Adrenal gland (tissue), 12 donors: ENCODE measurements around the gene NOC4L. TPM values are rescaled to one million over a fixed set of nuclear protein-coding genes. Genes with fewer than 3 reads are reported as not detected.
"Not testable (repeated sequence)": the region's sequence is repeated elsewhere in the genome, so short reads cannot be mapped to it uniquely, and the experiment has no call there.

Experiments used
- DNase-seq, 7 donors: peaks; one replicate each; pipeline ENCODE4 v3.0.0-alpha.2; 2019 to 2020
- H3K27ac ChIP-seq, 5 donors: fragments of 200-600 bp; sonication (generic) in 4 of 5; 1 replicate in 3 of 5; 2 replicates in 2 of 5; pipeline versions ENCODE4 v1.5.1 to v1.8.0; 2016 to 2020; ENCODE audit warnings: mild to moderate bottlenecking in 1 of 5
- H3K27me3 ChIP-seq: fragments of 200-600 bp; 2 replicates; pipeline ENCODE4 v1.8.0; 2021
- H3K36me3 ChIP-seq, 2 donors: fragments of 200-600 bp; replicated peaks in 1 of 2; 1 replicate in 1 of 2; 2 replicates in 1 of 2; pipeline versions ENCODE4 v1.5.1 to v1.8.0; 2018 to 2022
- H3K4me1 ChIP-seq, 2 donors: fragments of 200-600 bp; replicated peaks in 1 of 2; 1 replicate in 1 of 2; 2 replicates in 1 of 2; pipeline versions ENCODE4 v1.5.1 to v1.8.0; 2018 to 2021
- H3K4me3 ChIP-seq, 4 donors: fragments of 200-600 bp; sonication (generic) in 3 of 4; one replicate each; pipeline ENCODE4 v1.5.1; 2016 to 2018
- H3K9me3 ChIP-seq, 3 donors: fragments of 200-600 bp; sonication (generic) in 1 of 3; replicated peaks in 1 of 3; 1 replicate in 2 of 3; 2 replicates in 1 of 3; pipeline versions ENCODE4 v1.5.1 to v1.8.0; 2016 to 2021
- POLR2A ChIP-seq, 2 donors: fragments of 450-650 bp; IDR thresholded peaks; one replicate each; pipeline ENCODE4 v1.6.1; 2017; ENCODE audit warnings: antibody characterized with exemption in 2 of 2, mild to moderate bottlenecking in 2 of 2, moderate library complexity in 1 of 2
- WGBS, 4 donors: extraction: QIAGEN DNeasy Blood & Tissue Kit in 2 of 4; methylation state at CpG; one replicate each; pipeline versions ENCODE4 v1.1.5 to v1.1.7; 2013 to 2017; 5-methylcytosine and 5-hydroxymethylcytosine counted together
- intact Hi-C, 2 donors: fragments of 100-400 bp; cut with DNase I; formaldehyde crosslinking; loops; one replicate each; pipeline versions ENCODE4 v1.14.1 to v1.15.0; 2022 to 2023
- polyA plus RNA-seq, 3 donors: library from polyadenylated mRNA; stranded (reverse); fragments of 200-250 nt in 2 of 3; fragments of 350-450 nt in 1 of 3; fragmentation: Illumina TruSeq in 1 of 3; extraction: RNeasy Lipid Tissue Mini Kit (QIAGEN cat#74804) in 1 of 3; gene quantifications; one replicate each; pipeline ENCODE4 v1.2.3, GENCODE V29; 2013 to 2014
- total RNA-seq, 9 donors: library from RNA; depleted of rRNA in 4 of 9; stranded (reverse); fragments of >200 nt in 4 of 9; fragments of 120-200 nt in 1 of 9; fragmentation: NEBNext Ultra II Directional in 1 of 9; extraction: Animal tissue kit (Norgen Biotek cat#: 25700) in 1 of 9; gene quantifications; one replicate each; pipeline versions ENCODE4 v1.1.0 to v1.2.4, GENCODE V29; 2013 to 2023
- TF ChIP-seq, protein P1 (sequence below), 6 experiments: fragments of 450-650 bp in 4 of 6; fragments of 200-600 bp in 2 of 6; sonication (generic) in 1 of 6; IDR thresholded peaks; 1 replicate in 5 of 6; 2 replicates in 1 of 6; pipeline versions ENCODE4 v1.5.1 to v1.8.0; 2016 to 2021; ENCODE audit warnings: antibody characterized with exemption in 6 of 6, mild to moderate bottlenecking in 2 of 6, moderate library complexity in 1 of 6
- donor health status: healthy with polysubstance abuse.
- donor health status: Bipolar disorder and iron deficiency.
- donor health status: DM: yes; HTN: yes; CAD: no.
- donor health status: DM: no; HTN: no; CAD: no.
- donor health status: DM: no; HTN: no; CAD: no.
- donor health status: DM: yes; HTN: yes; CAD: no.

NOC4L gene
- total and polyA plus RNA-seq, 12 donors = 4.7 to 51.5 (median 17.5) TPM

DNA sequence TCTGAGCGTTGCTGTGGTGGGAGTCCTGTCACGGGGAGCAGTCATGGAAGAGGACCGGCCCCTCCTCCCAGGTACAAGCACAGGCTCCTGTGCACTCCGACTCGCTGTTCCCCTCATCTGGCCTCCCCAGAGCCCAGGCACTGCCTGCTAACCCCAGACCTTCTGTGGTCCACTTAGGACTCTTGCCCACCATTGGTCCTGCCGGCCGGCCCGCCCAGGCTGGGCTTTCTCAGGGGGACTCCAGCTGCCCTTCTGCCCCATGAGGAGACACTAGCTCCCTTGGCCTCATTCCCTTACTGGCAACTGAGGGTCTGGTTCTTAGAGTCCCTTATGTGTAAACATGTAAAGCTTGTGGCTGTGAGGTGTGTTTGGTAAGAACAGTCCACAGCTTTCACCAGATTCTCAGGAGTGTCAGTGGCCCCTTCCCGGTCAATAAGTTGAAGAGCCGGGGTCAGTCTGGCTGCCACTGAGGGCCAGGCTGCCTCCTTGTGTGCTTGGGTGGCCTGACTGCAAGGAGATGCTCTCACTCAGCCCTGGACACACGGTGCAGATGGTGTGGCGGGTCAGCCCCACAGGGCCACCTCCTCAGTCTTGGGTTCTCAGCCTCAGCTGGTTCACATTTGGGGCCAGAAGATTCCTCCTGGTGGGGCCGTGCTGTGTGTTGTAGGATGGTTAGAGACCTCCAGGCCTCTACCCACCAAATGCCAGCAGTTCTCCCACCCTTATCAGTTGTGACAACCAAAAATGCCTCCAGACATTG lies 43.8 kb upstream of the NOC4L start:
- Histone ChIP-seq H3K27me3 (no peaks in the 10 kb centered on the region), H3K27ac (no peak overlapping the region), H3K36me3 (peaks cover 0 to 16% of the 10 kb centered on the region in 2 donors), H3K9me3 (no peaks in the 10 kb centered on the region), H3K4me3 (no peak overlapping the region), H3K4me1 (no peaks in the 10 kb centered on the region)
- 92 to 98% (median 96%) methylated on average over 9 to 13 of the region's 13 CpGs for WGBS, 4 donors
- peak in 2 of 7 donors; percentile 9 to 46 for DNase-seq
- TF ChIP-seq POLR2A (IDR thresholded peaks at IDR 0.05) = no peak
- TF ChIP-seq, protein P1, sequence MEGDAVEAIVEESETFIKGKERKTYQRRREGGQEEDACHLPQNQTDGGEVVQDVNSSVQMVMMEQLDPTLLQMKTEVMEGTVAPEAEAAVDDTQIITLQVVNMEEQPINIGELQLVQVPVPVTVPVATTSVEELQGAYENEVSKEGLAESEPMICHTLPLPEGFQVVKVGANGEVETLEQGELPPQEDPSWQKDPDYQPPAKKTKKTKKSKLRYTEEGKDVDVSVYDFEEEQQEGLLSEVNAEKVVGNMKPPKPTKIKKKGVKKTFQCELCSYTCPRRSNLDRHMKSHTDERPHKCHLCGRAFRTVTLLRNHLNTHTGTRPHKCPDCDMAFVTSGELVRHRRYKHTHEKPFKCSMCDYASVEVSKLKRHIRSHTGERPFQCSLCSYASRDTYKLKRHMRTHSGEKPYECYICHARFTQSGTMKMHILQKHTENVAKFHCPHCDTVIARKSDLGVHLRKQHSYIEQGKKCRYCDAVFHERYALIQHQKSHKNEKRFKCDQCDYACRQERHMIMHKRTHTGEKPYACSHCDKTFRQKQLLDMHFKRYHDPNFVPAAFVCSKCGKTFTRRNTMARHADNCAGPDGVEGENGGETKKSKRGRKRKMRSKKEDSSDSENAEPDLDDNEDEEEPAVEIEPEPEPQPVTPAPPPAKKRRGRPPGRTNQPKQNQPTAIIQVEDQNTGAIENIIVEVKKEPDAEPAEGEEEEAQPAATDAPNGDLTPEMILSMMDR (IDR thresholded peaks at IDR 0.05) = no peak
- intact Hi-C loops = no loop called here

DNA sequence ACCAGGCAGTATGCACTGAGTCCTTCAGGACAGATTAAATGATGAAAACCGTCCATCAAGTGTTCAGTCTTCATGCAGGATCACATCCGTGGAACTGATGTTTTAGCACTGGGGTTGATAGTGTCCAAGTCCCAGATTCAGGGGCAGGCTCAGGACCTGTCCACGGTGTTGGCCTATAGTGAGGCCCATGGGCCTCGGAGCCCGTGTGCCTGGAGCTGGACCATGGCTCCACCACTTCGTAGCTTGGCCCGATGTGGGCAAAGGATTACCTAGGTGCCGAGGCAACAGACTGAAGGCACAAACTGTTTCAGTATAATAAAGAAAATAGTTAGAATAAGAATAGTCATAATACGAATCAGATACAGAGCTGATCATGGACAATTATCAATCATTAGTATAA lies 42.0 kb upstream of the NOC4L start:
- H3K4me3 ChIP-seq = no peak overlapping the region
- H3K27ac ChIP-seq = no peak overlapping the region
- TF ChIP-seq, protein P1 (IDR thresholded peaks at IDR 0.05) = no peak
- TF ChIP-seq POLR2A (IDR thresholded peaks at IDR 0.05) = no peak
- peaks cover 0 to 16% of the 10 kb centered on the region in 2 donors for H3K36me3 ChIP-seq
- DNase-seq = peak in 1 of 7 donors; percentile 1
- H3K4me1 ChIP-seq = no peaks in the 10 kb centered on the region
- H3K27me3 ChIP-seq = no peaks in the 10 kb centered on the region
- WGBS, 4 donors = 87 to 97% (median 92%) methylated on average over 9 of the region's 9 CpGs
- intact Hi-C loops = no loop called here
- H3K9me3 ChIP-seq = no peaks in the 10 kb centered on the region

DNA sequence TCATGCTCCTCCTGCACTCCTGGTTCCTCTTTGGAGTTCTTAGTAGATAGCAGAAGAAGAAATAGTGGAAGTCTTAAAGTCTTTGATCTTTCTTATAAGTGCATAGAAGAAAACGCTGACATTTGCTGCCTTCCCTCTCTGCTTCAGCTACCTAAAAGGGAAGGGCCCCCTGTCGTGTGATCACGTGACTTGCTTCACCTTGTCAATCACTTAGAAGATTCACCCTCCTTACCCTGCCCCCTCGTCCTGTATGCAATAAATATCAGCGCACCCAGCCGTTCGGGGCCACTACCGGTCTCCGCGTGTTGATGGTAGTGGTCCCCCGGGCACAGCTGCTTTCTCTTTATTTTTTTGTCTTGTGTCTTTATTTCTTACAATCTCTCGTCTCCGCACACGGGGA lies 41.2 kb upstream of the NOC4L start:
- 83 to 87% (median 84%) methylated on average over 14 of the region's 14 CpGs for WGBS, 4 donors

DNA sequence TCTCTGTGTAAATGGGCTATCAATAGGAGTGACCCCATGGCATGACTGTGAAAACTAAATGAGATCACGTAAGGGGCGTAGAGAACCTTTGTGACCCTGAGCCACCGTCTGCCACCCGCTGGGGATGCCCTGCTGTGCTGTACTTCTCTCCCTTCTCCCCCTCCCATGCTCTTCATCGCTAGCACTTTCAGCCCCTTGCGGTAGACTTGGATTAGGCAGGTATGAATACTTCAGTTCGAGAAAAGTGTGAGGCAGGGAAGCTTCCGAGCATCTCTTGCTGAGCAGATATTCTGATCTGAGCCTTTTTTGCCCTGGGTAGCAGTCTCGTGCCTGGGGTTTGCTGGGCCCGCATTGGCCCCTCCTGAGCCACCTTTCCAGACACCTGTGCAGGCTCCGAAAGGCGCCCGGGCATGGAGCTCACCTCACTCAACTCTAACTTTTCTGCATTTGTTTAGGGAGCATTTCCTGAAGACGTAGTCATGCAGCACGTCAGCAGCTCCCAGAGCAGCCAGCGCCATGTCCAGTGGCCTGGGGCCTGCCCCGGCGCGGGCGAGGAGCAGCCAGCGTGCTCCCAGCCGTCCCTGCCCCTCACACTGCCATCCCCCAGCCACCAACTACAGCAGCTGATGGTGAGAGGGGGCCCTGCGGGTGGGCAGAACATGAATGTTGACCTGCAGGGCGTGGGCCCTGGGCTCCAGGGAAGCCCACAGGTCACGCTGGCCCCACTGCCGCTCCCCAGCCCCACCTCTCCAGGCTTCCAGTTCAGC lies 40.5 kb upstream of the NOC4L start:
- Histone ChIP-seq H3K36me3 (peaks cover 0 to 21% of the 10 kb centered on the region in 2 donors), H3K4me3 (no peak overlapping the region), H3K4me1 (no peaks in the 10 kb centered on the region), H3K27me3 (no peaks in the 10 kb centered on the region), H3K9me3 (no peaks in the 10 kb centered on the region), H3K27ac (no peak overlapping the region)
- DNase-seq = peak in 1 of 7 donors; percentile 3
- WGBS, 4 donors = 90 to 95% (median 93%) methylated on average over 8 to 26 of the region's 26 CpGs
- intact Hi-C loops = no loop called here
- TF ChIP-seq, protein P1 (IDR thresholded peaks at IDR 0.05) = no peak
- TF ChIP-seq POLR2A (IDR thresholded peaks at IDR 0.05) = no peak

More for the DNA sequence above, 41.2 kb upstream of the NOC4L start:
- H3K27ac ChIP-seq, H3K4me1 ChIP-seq, H3K27me3 ChIP-seq, H3K9me3 ChIP-seq, intact Hi-C loops, H3K4me3 ChIP-seq: not testable (repeated sequence)
- peak in 2 of 7 donors; percentile 3 to 42 for DNase-seq
- peaks cover 0 to 16% of the 10 kb centered on the region in 2 donors for H3K36me3 ChIP-seq
